ENCODE data around the gene MAPK10. TPM values are rescaled to one million over a fixed set of nuclear protein-coding genes. Genes with fewer than 3 reads are reported as not detected.
"Not testable (repeated sequence)": the region's sequence is repeated elsewhere in the genome, so short reads cannot be mapped to it uniquely, and the experiment has no call there.

The MAPK10 gene
- total RNA-seq, 2 donors from 2014 or later = 3.4 to 7.0 TPM

GRCh38 chr4:86233090-86233489 is 126.8 kb downstream of the MAPK10 start:
- intact Hi-C loops (cut with DNase I, micrococcal nuclease) = no loop called here
- ATAC-seq (no peak), DNase-seq (no peak)

DNA sequence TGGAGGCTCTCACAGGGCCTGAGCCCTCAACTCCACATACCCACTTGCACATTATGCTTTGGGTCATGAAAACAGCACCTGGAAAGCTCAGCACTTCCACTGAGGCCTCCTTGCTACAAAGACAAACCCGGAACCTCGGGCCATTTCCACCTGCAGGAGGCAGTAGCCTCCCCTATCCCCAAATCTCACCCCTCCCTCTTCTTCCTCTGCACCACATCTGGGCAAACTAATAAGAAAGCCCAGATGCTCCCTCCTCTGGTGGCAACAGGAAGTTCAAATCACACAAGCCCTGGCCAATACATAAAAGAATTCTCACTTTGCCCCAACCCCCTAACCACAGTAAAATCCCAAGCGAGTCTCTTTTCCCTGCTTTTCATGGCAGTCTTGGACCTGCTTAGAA is 136.4 kb downstream of the MAPK10 start:
- intact Hi-C loops (cut with DNase I, micrococcal nuclease) = no loop called here
- no peak for DNase-seq
- ATAC-seq = no peak

GRCh38 chr4:86221002-86221401 is 138.9 kb downstream of the MAPK10 start:
- ATAC-seq (no peak), DNase-seq (no peak)
- intact Hi-C loops (cut with DNase I, micrococcal nuclease) = no loop called here

GRCh38 chr4:86220121-86220520 is 139.7 kb downstream of the MAPK10 start:
- intact Hi-C loops (cut with DNase I, micrococcal nuclease) = no loop called here
- DNase-seq = no peak
- ATAC-seq = no peak

DNA sequence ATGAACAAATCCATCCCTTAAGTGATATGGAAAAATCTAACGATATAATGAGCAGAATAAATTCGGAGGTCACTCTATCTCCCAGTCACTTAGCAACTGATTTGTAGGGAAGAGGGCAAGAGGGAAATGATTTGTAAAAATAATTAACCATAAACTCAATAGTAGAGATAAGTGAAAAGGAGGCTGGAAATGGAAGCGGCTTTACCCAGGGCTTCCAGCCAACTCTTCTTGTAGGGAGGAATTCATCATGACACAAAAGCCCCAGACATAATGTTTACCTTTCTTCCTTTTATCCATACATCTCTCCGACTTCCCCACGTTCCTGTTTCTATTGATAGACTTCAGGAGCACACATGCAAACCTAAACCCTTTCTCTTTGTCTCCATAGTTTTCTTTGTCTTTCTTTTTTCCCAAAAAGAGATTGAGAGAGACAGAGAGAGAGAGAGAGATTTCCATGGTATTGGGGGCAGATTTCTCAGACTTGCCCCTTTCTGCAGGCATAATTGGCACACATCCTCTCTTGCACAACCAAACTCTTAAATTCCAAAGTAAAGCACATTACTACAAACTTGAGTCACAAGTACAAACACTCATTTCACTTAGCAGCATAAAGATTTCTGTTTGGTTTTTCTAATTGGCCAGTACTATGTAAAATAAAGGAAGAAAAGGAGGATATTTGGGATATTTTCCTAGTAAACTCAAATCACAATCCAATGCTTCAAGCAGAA is 140.9 kb downstream of the MAPK10 start:
- no peak for DNase-seq
- no peak for ATAC-seq
- intact Hi-C loops (cut with DNase I, micrococcal nuclease) = no loop called here

DNA sequence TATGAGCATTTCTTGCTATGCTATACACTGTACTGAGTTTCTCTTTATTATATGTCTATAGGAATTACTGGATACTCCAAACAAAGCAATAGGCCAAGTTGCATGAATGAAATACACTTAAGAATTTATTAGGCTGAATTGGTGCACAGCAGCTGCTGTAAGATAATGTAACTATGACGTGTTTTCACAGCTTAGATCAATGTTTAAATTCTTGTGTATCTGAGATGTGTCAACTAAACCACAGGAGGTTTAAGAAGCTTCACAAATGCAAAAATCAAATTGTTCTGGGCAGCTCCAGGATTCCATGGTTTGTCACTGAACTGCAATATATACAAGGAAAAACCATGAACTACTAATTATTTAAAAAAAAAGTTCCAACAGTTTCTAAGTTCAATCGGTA is 156.7 kb downstream of the MAPK10 start:
- DNase-seq (no peak), ATAC-seq (no peak)
- intact Hi-C loops (cut with DNase I, micrococcal nuclease) = no loop called here

DNA sequence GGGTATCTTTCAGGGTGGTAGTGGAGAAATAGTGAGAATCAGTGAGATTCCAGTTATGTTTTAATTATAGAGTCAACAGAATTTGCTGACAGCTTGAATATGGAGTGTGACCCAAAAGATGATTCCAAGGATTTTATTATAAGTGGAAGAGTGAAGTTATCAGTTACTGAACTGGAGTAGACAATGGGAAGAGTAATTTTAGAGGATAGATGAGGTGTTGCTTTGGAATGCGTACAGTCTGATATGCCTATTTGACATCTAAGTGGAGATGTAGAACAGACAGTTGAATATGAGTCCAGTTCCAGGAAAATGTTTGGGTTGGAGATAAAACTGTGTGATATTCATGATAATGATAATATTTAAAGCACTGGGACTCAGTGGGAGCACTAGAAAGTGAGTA is 174.2 kb downstream of the MAPK10 start:
- no peak for DNase-seq
- no peak for ATAC-seq
- intact Hi-C loops (cut with DNase I, micrococcal nuclease) = no loop called here

- intact Hi-C loops (cut with DNase I, micrococcal nuclease) = no loop called here
- no peak for DNase-seq
- no peak for ATAC-seq
Observed at GRCh38 chr4:86184901-86185285, 175.0 kb downstream of the MAPK10 start.

DNA sequence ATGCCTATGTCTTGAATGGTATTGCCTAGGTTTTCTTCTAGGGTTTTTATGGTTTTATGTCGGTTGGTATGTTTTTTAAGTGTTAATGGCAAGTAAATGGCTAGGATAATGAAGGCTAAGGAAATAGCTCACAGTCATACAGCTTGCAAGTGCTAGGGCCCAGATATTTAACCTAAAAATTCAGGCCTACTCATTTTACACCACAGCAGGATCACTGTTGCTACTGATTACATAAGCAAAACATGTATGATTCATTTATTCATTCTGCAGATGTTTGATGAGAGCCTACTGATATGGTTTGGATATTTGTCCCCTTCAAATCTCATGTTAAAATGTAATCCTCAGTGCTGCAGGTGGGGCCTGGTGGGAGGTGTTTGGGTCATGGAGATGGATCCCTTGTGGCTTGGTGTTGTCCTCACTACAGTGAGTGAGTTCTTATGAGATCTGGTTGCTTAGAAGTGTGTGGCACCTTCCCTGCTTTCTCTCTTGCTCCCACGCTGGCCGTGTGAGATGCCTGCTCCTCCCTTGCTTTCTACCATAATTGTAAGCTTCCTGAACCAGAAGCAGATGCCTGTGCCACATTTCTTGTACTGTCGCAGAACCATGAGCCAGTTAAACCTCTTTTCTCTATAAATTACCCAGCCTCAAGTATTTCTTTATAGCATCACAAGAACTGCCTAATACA is 175.5 kb downstream of the MAPK10 start:
- no peak for DNase-seq
- intact Hi-C loops (cut with DNase I, micrococcal nuclease) = no loop called here
- no peak for ATAC-seq

GRCh38 chr4:86181585-86181984 is 178.3 kb downstream of the MAPK10 start:
- intact Hi-C loops (cut with DNase I, micrococcal nuclease) = no loop called here
- ATAC-seq = no peak
- DNase-seq = no peak

GRCh38 chr4:86178211-86178610 is 181.6 kb downstream of the MAPK10 start:
- DNase-seq = no peak
- no peak for ATAC-seq
- intact Hi-C loops (cut with DNase I, micrococcal nuclease) = no loop called here

DNA sequence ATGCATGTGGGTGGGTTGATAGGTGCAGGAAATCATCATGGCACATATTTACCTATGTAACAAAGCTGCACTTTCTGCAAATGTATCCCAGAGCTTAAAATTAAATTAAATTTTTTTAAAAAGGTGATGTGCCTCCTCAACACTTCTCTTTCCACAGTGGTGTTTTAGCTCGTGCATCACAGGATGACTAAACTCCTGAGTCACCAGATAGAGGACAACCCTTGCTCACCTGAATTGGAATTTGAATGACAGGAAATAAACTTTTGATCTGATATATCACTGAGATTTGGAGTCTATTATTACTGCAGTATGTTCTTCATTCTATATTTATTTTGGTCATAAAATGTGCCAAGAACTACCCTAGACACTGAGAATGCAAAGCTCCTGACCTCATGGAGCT is 185.3 kb downstream of the MAPK10 start:
- ATAC-seq (no peak), DNase-seq (no peak)
- intact Hi-C loops (cut with DNase I, micrococcal nuclease) = no loop called here

DNA sequence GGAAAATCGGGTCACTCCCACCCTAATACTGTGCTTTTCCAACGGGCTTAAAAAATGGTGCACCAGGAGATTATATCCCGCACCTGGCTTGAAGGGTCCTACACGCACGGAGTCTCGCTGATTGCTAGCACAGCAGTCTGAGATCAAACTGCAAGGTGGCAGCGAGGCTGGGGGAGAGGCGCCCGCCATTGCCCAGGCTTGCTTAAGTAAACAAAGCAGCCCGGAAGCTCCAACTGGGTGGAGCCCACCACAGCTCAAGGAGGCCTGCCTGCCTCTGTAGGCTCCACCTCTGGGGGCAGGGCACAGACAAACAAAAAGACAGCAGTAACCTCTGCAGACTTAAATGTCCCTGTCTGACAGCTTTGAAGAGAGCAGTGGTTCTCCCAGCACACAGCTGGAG is 191.5 kb downstream of the MAPK10 start:
- ATAC-seq; DNase-seq; intact Hi-C loops (cut with DNase I, micrococcal nuclease): not testable (repeated sequence)

GRCh38 chr4:86160426-86160825 is 199.4 kb downstream of the MAPK10 start:
- no peak for ATAC-seq
- no peak for DNase-seq
- intact Hi-C loops (cut with DNase I, micrococcal nuclease) = no loop called here

GRCh38 chr4:86159216-86159615 is 200.6 kb downstream of the MAPK10 start:
- ATAC-seq (no peak), DNase-seq (no peak)
- intact Hi-C loops (cut with DNase I, micrococcal nuclease) = no loop called here

- DNase-seq = no peak
- intact Hi-C loops (cut with DNase I, micrococcal nuclease) = no loop called here
- ATAC-seq = no peak
Observed at GRCh38 chr4:86156531-86156930, 203.3 kb downstream of the MAPK10 start.

GRCh38 chr4:86155766-86156165 is 204.1 kb downstream of the MAPK10 start:
- intact Hi-C loops (cut with DNase I, micrococcal nuclease) = no loop called here
- DNase-seq (no peak), ATAC-seq (no peak)

DNA sequence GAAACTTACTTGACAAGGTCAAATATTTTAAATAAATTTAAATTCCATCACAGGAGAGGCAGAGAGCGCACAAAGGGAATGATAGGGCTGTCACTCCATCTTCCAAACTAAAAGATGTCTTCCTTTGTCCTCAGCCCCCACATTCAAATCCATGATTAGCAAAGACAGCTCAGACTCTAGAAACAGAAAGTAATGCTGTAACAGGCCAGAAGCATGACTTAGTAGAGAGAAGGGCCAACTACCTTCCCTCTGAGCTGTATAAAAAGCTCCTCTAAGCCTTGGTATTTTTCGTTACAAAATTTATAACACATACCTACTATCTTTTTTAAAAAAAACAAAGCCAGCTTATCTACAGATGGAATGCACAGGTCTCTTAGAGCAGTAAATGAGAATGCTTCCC is 207.4 kb downstream of the MAPK10 start:
- ATAC-seq = no peak
- no peak for DNase-seq
- intact Hi-C loops (cut with DNase I, micrococcal nuclease) = no loop called here

DNA sequence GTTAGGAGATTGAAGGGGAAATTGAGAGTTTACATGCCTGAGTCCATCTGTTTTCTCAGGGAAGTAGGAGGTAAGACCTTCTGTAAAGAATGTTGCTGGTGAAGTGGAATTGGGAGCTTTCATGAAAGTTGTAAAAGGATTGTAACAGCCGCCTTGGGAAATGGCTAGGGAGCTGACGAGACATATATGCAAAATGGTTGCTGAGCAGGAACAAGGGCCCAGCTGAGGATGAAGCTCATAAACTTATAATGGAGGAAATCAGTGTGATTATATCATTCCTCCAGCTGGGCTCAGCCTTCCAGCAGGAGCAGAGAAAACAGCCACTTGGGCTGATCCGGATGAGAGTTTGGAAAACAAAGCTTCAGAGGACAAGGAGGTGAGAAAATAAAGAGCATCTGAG is 208.7 kb downstream of the MAPK10 start:
- no peak for ATAC-seq
- intact Hi-C loops (cut with DNase I, micrococcal nuclease) = no loop called here
- no peak for DNase-seq

DNA sequence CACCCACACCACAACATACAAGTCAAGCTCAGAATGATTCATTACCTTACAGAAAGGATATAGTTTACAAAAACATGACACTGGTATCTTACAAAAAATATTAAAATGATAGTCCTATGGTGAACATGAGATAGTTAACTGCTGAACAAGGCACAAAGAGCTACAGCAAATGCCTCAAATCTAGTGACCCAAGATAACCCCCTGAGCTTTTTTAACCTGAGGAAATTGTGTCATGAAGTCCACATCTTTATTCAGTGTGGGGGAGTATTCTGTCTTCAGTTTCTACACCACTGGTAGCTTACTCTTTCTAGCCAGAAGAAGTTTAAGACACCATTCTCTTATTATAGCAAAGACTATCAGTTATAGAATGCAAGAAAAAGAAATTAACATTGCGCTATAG is 218.7 kb downstream of the MAPK10 start:
- intact Hi-C loops (cut with DNase I, micrococcal nuclease) = no loop called here
- DNase-seq = no peak
- ATAC-seq = no peak

DNA sequence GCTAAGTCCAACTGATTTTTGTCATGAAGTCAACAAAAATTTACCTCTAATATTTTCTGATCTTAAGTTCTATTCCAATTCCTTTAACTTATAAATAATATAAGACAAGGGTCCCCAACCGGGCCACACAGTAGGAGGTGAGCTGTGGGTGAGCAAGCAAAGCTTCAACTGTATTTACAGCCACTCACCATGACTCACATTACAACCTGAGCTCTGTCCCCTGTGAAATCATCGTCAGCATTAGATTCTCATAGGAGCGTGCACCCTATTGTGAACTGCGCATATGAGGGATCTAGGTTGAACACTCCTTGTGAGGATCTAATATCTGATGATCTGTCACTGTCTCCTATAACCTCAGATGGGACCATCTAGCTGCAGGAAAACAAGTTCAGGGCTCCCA is 227.4 kb downstream of the MAPK10 start:
- intact Hi-C loops (cut with DNase I, micrococcal nuclease) = no loop called here
- DNase-seq = no peak
- ATAC-seq = no peak
